NCI-H2029 treated with DMSO at 0.1 percent for 48 hours (cell line): ENCODE results near the gene ZDHHC14.

Experiments
- DNase-seq: peaks from one replicate; lab custom pipeline; 2025; lab: John Stamatoyannopoulos, UW

ZDHHC14 gene

DNA sequence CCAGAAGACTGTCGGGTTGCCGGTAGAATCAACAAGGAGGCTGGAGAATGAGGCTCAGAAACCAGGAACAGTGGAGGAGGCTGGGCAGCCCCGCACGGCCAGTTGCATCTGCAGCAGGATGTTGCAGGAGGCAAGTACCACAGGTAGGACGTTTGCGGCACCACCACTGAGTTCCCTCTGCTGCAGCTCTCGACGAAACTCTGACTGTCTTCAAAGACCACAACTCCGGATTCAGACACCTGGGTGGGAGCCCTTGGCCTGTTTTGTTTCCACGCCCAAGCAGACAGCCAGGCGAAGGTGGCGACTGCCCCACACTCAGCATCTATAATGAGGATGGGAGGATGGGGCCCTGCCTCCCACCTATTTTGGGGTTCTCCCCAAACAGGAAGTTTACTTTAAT, 218.2 kb downstream of the ZDHHC14 start:
- DNase-seq: no peak

DNA sequence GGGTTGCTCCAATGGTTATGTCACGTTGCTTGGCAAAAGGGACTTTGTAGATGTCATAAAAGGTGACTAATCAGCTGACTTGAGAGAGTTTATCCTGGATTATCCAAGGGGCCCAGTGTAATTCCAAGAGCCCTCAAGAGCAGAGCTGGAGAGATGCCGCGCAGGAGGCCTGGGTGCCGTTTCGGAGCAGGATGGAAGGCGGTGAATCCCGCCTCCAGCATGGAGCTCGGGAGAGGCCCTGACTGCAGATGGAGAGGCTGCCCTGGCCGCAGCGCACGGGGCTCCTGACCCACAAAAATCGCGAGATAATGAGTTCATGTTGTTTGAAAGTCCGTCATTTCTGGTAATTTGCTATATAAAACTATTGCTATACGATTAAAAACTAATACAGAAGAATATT, 219.8 kb downstream of the ZDHHC14 start:
- no peak for DNase-seq

DNA sequence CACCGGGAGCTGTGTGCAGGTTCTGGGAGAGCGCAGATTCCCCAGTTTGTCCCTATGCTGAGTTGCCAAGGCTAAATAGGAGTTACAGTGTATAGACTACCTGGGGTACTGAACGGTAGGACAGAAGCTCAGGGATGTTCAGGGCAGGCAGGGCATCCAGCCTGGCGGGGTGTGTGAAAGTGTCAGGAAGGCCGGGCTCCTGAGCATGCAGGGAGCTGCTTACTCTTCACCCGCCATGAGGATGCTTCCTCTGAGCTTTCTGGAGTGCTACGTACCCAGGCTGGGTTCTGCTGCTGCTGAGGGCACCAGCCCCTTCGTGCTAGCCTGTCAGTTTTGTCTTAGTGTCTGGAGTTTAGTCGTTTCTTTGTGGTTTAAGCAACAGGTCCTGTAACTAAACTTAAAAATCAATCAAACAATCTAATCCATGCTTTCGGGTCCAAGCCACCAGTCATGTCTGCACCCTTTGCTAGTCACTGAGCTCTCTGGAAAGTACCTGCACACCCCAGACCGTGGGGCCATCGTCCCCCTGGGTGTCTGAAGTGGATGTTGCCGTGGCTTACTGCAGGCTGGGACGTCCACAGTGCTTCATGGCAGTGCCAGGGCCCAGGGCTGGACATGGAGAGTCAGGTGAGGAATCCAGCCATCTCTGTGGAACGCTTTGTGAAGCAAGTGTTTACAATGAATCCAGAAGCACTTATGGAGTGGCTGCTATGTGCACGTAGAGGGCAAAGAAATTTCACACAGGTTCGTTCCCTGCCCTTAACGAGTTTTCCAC, 221.7 kb downstream of the ZDHHC14 start:
- DNase-seq: peak; percentile 93

DNA sequence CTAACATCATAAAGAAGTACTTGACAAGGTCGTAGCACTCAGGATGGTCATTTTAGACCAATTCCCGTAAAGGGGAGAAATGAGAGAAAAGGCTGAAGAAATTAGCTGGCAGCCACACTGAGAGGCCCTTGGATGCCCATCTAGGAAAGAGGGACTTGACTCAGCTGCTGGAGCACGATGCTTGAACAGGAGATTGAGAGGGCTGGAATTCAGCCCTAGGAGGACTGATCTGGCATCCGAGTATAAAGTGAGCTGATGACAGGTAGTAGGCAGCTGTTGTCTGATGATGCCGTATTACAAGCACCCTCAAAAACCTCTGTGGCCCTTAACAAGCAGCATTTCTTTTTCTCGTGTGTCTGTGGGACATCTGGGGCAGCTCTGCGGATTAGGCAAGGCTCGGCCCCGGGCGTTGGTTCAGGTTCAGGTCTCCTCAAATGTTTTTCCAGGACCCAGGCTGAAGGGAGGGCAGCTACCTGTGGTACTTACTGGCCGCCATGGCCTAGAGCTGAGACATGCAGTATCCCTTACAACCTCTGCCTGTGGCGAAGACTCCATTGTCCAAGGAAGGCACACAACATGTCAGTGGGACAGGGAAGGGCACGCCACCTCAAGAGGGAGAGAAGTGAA, 222.4 kb downstream of the ZDHHC14 start:
- peak; percentile 93 for DNase-seq

DNA sequence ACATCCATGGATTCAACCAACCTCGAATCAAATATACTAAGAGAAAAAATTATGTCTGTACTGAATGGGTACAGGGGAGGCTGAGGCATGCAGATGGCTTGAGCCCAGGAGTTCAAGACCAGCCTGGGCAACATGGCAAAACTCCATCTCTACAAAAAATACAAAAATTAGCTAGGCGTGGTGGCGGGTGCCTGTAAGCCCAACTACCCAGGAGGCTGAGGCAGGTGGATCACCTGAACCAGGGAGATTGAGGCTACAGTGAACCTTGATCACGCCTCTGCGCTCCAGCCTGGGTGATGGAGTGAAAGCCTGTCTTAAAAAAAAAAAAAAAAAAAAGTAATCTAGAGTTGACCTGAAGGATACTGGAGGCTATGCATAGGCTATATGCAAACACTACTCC, 223.0 kb downstream of the ZDHHC14 start:
- DNase-seq: no peak

DNA sequence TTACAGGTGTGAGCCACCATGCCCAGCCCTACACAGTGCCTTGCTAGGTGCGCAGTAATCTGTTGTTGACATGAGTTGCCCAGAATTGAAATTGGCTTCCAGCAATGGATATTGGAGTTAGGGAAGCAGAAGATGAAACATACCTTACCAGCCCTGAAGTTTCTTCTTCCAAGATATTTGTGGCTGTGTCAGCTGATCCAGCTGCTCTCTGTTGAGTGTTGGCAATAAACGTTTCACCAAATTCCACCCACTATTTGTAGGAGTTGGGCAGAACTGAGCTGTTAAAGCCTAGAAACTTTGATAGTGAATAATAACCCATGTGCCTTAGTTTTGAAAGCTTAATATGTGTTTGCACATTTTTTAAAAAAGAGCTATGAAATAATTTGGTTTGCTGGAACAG, 223.8 kb downstream of the ZDHHC14 start:
- DNase-seq: no peak

DNA sequence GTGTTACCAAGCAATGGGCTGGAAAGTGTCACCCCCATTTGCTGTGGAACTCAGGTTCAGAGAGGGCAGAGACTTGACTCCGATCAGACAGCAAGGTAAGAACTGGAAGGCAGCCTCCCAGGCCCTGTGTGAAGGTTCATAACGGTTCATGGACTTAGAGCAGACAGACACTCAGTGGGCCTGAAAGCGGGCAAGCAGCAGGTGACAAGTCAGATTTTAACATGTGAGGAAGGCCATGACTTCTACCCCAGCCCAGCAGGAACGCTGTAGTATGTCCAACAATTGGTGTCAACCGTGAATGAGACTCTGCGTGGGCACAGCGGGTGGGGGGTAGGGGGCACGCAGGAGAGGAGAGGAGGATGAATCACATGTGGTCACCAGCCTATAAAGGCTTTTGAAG, 224.5 kb downstream of the ZDHHC14 start:
- no peak for DNase-seq

DNA sequence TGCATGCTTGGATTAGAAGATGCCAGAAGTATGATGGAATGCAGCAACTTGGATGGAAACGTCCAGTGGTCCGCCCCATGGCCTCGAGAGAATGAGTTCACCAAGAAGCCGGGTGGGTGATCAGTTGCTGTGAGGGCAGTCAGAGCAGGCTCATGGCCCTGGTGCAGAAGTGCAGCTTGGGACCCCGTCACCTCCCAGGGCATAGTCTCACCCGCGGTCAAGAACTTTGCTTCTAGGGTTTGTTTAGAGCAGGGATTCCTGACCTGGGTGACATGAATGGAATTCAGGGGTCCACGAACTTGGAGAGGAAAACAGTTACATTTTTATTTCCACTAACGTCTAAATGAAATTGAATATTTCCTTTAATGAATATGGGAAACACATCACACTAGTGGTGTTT, 225.5 kb downstream of the ZDHHC14 start:
- no peak for DNase-seq

DNA sequence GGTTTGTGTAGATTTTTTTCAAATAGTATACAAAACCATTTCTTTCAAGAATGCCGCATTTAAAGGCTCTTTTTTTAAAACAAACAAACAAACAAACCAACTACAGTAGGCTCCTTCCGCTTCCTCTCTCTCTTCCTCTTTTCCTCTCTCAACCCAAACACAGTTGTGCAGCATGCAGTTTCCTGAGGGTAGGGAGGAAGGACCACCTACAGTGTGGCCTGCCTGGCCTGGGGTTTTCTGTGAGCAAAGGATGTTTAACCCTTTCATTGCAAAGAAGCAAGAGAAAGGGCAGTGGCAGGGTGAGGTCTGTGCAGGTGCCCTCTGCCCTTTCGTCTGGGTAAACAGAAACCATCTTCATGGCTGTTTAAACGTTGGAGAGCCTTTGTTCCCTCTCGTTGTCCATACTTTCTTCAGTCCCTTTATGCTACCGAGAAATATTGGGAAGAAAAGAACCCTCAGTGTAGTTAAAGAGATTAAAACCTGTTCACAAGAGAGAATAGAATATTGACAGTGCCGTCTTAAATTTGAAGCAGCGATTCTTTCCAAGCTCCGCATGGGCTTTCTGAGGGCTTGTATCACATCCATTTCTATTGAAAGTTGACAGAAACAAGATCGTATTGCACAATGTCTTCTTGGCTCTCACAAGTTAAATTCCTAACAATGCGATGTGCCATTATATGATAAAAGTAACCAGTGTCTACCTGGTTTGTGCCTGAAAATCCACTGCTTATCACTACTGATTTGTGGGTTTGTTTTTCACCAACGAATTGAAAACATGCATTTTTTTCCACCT, 226.5 kb downstream of the ZDHHC14 start:
- no peak for DNase-seq

DNA sequence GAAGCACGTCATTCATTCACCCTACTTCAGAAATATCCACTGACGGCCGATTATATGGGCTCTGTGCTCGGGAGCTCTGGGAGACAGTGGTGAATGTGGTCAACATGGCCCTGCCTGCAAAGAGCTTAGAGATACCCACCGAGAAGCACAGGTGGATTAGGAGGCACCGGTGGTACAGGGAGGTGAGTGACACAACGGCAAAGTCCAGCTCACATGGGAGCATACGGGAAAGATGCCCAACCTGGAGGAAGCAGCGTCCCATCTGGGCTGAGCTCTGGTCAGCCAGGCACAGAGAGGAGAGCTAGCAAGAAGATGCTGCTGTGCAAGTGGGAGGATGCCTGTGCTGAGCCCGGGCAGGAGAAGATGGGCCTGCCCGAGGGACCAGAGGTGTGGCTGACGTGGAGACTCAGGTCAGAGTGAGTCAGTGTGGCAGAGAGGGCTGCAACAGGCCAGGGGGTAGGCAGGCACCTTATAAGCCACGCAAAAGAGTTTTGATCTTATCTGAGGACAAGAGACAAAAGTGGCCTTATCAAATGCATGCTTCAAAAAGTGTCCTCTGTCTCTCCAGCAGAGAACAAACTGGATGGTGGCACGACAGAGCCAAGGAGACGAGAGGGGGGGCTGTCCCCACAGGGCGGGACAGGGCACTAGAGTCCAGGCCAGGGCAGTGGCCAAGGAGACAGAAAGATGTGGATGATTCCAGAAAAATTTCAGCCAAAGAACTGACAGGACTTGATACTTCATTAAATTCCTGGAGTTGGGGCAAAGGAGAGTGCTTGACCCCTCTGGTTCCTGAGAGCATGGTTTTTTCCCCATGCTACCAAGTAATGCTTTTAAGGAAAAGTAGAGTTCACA, 227.5 kb downstream of the ZDHHC14 start:
- no peak for DNase-seq

DNA sequence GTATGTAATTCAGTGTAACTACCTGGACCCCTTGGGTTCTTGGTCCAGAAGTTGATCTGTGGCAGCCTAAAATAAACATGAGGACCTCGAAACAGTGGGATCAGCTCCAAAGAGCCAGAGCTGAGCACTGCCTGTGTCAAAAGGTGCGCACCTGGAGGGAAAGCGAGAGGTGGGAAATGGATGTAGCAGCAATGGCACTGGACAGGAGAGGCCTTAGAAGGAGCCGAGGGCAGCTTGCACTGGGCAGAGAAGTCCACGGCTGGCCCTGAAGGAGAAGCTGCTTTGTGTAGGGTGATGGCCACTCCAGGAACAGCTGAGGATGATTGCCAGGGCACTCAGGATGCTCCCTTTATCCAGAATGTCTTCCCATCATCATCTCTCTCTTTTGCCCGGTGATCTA, 228.1 kb downstream of the ZDHHC14 start:
- DNase-seq: no peak

DNA sequence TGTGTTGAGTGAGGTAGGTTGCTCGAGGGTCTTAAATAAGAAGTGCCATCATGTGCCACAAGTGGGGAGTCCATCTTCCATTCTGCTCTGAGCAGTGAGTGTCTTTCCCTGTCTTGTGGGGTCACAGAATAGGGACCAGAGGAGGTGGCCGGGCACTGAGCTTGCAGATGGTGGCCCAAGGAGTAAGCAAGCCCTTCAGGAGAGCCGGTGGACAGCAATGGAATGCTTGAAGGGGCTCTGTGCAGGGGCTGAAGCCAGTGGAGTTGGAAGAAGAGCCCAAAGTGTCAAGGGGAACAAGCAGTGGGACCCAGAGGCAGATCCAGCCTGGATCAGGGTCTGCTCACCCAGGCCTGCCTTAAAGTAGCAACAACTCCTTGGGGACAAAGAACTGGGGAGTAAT, 228.6 kb downstream of the ZDHHC14 start:
- no peak for DNase-seq

DNA sequence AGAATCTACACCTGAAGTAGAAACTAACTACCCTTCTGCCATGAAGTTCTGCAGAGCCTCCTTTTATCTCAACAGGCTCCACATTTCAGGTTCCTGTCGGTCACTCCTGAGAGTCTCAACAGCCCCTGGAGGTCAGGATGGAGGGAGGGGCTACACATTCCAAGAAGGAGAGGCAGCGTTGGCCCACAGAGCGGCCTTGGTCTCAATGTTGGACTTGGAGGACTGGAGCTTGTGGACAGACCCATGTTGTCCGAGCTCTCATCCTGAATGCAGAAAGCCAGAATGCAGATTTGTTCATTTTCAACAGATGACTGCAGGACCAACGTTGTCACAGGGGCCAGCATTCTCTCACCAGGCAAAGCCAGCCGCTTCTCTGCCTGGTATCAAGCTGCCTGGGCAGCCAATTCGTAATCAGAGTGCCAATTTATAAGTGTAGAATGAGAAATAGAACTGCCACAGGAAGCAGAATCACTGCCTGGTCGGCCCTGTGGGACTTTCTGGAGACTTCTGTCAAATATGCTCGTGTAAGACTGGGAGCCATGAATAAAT, 229.5 kb downstream of the ZDHHC14 start:
- no peak for DNase-seq

DNA sequence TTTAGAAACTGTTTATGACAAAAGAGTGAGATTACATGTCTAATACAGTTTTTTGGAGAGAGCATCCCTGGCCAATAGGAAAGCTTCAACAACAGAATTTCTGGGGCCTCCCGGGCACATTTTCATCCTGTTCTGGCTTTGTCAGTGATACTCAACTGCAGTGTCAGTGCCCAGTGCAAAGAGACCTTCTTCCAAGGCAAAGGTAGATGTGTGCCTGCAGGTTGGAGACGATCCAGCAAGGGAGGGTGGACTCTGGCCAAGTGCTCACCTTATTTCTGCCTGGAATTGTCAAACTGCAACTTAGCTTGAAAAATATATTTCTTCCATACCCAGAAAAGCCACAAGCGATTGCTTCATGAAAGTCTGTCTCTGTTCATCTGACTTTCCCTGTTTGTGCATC, 230.4 kb downstream of the ZDHHC14 start:
- no peak for DNase-seq

DNA sequence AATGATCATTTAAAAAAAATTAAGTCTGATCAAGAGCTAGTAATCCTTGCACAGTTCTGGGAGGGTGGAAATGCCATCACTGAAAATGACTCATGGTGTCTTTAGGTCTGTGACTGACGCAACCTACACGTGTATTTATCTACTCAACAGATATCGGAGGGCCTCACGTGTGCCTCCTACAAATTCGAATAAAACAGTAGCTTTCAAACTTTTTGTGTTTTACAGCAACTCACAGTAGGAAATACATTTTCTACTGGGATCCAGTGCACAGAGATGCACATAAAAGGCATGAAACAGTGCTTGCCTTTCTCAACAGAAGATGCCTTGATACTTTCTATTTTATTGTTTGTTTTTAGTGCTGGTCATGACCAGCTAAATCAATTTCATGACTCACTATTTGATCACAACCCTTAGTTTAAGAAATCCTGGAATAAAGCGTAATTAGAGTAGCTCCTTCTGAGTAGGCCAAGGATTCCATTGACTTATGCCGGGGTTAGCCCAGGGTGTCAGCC, 232.1 kb downstream of the ZDHHC14 start:
- DNase-seq: no peak

DNA sequence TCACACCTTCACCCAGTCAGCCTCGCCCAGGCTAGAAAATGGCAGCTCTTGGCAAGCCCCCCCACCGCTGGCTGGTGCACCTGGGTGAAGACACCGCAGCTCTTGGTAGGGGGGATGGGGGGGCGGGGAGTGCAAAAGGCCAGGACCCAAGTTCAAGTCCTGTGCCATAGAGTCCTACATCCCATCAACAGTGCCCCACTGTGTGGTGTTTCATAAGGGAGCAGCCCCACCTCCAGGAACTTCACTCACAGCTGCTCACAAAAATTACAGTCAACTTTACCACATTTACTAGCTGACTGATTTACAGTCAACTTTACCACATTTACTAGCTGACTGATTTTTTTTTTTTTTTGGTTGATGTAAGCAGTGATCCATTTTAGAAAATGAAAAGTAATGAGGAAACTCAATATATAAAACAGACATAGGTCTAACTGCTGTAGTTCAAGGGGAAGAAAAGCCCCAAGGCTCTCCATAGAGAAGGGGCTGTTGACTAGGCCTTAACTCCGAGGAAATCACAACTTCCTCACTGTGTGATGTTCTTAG, 233.1 kb downstream of the ZDHHC14 start:
- DNase-seq: no peak

DNA sequence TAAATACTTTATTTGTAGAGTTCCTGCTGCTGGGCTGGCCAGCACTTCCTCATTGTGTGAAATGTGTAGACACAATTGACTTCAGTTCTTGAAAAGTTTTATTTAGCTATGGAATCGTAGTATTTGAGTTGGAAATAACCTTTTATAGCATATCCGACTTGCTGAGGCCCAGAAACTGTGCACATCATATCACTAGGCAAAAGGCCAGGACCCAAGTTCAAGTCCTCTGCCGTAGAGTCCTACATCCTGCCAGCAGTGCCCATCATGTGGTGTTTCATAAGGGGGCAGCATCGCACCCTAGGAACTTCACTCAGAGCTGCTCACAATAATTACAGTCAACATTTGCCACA, 234.4 kb downstream of the ZDHHC14 start:
- no peak for DNase-seq

DNA sequence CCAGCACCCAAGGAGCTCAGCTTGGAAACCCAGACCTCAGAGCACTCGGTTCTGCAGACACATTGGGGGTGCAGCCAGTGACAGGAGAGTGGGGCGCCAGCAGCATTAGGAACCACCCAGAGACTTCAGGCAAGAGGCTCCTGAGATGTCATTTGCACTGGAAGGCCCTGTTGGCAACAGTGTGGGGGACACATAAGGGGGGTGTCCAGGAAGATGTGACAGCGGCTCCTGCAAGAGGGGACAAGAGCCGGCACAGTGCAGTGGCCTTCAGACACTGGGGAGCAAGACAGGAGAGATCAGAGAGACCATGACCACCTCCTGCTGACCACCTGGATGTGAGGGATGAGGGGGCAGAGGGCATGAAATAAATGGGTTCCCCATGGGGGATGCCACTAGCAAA, 235.0 kb downstream of the ZDHHC14 start:
- no peak for DNase-seq

DNA sequence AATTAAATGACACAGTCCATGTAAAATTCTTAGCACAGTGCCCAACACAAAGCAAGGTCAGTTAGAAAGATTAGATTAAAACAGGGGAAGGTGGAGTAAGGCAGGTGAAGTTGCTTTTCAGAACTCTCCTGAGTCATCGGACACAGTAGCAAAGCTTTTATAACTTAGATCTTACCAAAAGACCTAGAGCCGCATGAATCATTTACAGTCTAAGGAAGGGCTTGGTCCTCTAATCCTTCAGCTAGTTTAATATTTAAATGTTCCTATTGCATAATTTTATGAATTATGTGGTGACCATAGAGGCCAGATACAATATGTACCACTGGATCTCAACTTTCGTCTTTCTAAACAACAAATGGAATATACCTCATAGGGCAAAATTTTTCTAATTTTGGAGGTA, 240.0 kb downstream of the ZDHHC14 start:
- no peak for DNase-seq

DNA sequence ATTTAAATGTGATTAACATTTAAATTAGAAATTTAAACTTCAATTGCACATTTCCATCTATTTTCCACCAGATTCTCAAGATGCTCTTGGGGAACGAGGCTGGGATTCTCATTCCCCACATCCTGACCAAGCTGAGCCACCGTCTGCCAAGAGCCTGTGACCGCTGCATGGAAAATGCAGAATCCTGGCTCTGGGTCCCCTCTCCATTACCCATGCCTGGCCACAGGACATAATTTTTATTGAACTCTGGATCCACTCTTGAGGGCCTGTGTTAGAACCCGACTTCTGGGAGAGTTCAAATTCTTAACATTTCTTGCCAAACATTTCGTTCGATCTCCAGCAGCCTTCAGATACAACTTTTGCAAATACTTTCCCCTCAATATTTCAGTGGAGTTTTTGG, 240.4 kb downstream of the ZDHHC14 start:
- DNase-seq: no peak

DNA sequence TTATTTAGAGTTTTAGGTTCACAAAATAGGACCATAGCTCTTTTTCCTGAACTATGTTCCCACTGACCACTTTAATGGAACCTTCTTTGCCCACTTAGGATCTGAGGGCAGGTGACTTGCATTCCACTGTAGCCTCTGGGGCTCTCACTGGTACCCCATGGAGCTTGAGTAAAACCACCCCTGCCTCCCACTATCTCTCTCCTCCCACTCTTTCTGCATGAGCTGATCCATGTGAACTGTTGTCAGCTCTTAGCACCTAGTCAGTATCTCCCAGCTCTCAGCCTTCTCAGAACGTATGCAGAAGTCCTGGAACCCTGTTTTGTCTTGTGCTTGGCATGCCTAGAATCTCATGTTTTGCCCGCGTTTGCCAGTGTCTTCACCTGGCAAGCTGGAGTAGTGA, 241.4 kb downstream of the ZDHHC14 start:
- no peak for DNase-seq

DNA sequence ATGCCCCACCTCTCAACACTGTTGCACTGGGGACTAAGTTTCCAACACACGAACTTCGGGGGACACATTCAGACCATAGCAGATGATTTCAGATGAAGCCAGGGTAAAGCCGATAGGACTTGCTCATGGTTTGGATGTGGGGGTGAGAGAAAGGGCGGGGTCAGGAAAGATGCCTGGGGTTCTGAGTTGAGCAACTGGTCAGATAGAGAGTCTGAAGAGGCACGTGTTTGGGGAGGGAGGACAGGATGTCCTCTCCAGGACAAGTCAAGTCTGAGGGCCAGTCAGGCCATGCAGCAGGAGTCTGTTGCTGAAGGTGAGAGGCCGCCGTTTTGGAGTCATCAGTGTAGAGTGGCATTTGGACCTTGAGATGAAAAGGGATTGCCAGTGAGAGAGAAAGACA, 244.1 kb downstream of the ZDHHC14 start:
- no peak for DNase-seq
